Activated B cell treated with CpG ODN at 0.5 μM for 24 hours (primary cell): ENCODE measurements around the gene ABCB6. TPM values are rescaled to one million over a fixed set of nuclear protein-coding genes. Genes with fewer than 3 reads are reported as not detected.

Source experiments
- ATAC-seq: fragments of 200-7000 bp; cut with Tn5 transposase; one replicate; pipeline ENCODE4 v1.10.0; 2021; ENCODE audit warnings: low read depth, mild to moderate bottlenecking, moderate library complexity
- CTCF ChIA-PET: fragments of 350-600 bp; sonication (Branson Sonifier 250); formaldehyde crosslinking; loops from one replicate; lab custom pipeline; 2021; ENCODE audit warnings: antibody characterized with exemption; lab: Charles Lee
- POLR2A ChIA-PET: fragments of 350-600 bp; sonication (Branson Sonifier 250); formaldehyde crosslinking; loops from one replicate; lab custom pipeline; 2021; ENCODE audit warnings: antibody characterized with exemption; lab: Charles Lee
- DNase-seq: peaks from one replicate; pipeline ENCODE4 v3.0.0; 2022
- H3K27ac Mint-ChIP-seq: one replicate; pipeline ENCODE4 v1.8.0; 2020; ENCODE audit warnings: mixed read lengths
- H3K27me3 Mint-ChIP-seq: one replicate; pipeline ENCODE4 v1.8.0; 2021; ENCODE audit warnings: mixed read lengths
- H3K36me3 Mint-ChIP-seq: one replicate; pipeline ENCODE4 v1.8.0; 2021; ENCODE audit warnings: low read depth, mixed read lengths
- H3K4me1 Mint-ChIP-seq: one replicate; pipeline ENCODE4 v1.8.0; 2021; ENCODE audit warnings: mixed read lengths
- H3K4me3 Mint-ChIP-seq: one replicate; pipeline ENCODE4 v1.8.0; 2020; ENCODE audit warnings: mild to moderate bottlenecking, mixed read lengths
- H3K9me3 Mint-ChIP-seq: one replicate; pipeline ENCODE4 v1.8.0; 2020; ENCODE audit warnings: mixed read lengths
- CTCF ChIP-seq: fragments of 200-600 bp; IDR thresholded peaks from one replicate; pipeline ENCODE4 v1.8.0; 2022; ENCODE audit warnings: antibody characterized with exemption, mild to moderate bottlenecking
- intact Hi-C: fragments of 100-400 bp; cut with micrococcal nuclease; formaldehyde crosslinking; loops from one replicate; pipeline ENCODE4 v1.15.1; 2024
- total RNA-seq: library from RNA; stranded (reverse); gene quantifications from 2 replicates; pipeline ENCODE4 v1.2.3, GENCODE V29; 2022

Gene ABCB6
- total RNA-seq, 1 donor from 2014 or later = 16.6 TPM

- no peaks in the 10 kb centered on the region for H3K9me3 Mint-ChIP-seq
- H3K4me3 Mint-ChIP-seq = no peak overlapping the region
- H3K4me1 Mint-ChIP-seq = peaks cover 22% of the 10 kb centered on the region
- no peak for ATAC-seq
- POLR2A ChIA-PET = interaction anchor here (1.3 to 5.9 kb wide), 5 partner anchors 10 to 63 kb away, joined by 4 to 61 read pairs (median 44); partner anchors contain the start of genes ANKZF1, ATG9A, CNPPD1 and DNAJB2
- CTCF ChIA-PET = interaction anchor here (0.6 to 4.3 kb wide), 3 partner anchors 8 to 78 kb away, joined by 3 to 25 read pairs (median 5); partner anchors contain the start of gene DNAJB2
- peaks cover 36% of the 10 kb centered on the region for H3K36me3 Mint-ChIP-seq
- no peak overlapping the region for H3K27ac Mint-ChIP-seq
- no peaks in the 10 kb centered on the region for H3K27me3 Mint-ChIP-seq
- TF ChIP-seq CTCF = no peak
- intact Hi-C loops = no loop called here
- DNase-seq = no peak
Observed at GRCh38 chr2:219216535-219216915, 2.2 kb downstream of the ABCB6 start.

GRCh38 chr2:219215871-219216534, 2.8 kb downstream of the ABCB6 start:
- DNase-seq (no peak), ATAC-seq (no peak)
- POLR2A ChIA-PET = interaction anchor here (0.9 to 5.9 kb wide), 9 partner anchors 10 to 336 kb away, joined by 3 to 61 read pairs (median 4); partner anchors contain the start of genes ANKZF1, ATG9A, CNPPD1 and DNAJB2
- Mint-ChIP-seq H3K9me3 (no peaks in the 10 kb centered on the region), H3K4me1 (peaks cover 27% of the 10 kb centered on the region), H3K27ac (no peak overlapping the region), H3K4me3 (no peak overlapping the region), H3K27me3 (no peaks in the 10 kb centered on the region), H3K36me3 (peaks cover 32% of the 10 kb centered on the region)
- no peak for TF ChIP-seq CTCF
- CTCF ChIA-PET = interaction anchor here (0.5 to 4.3 kb wide), 3 partner anchors 7 to 1017 kb away, joined by 4 to 25 read pairs (median 5); no protein-coding TSS in a partner anchor
- intact Hi-C loops = no loop called here

- Mint-ChIP-seq H3K4me3 (no peak overlapping the region), H3K9me3 (no peaks in the 10 kb centered on the region), H3K27ac (no peak overlapping the region), H3K27me3 (no peaks in the 10 kb centered on the region), H3K4me1 (peaks cover 28% of the 10 kb centered on the region), H3K36me3 (peaks cover 25% of the 10 kb centered on the region)
- no peak for ATAC-seq
- DNase-seq = no peak
- POLR2A ChIA-PET = interaction anchor here (1.0 to 1.3 kb wide), 2 partner anchors 15 to 30 kb away, joined by 3 read pairs; partner anchors contain the start of genes ANKZF1, ATG9A, GLB1L and STK16
- CTCF ChIA-PET = interaction anchor here (1.0 to 1.3 kb wide), 2 partner anchors 45 to 80 kb away, joined by 3 to 4 read pairs; partner anchors contain the start of gene SLC23A3
- intact Hi-C loops = no loop called here
- no peak for TF ChIP-seq CTCF
Observed at GRCh38 chr2:219214786-219215185, 4.0 kb downstream of the ABCB6 start.

- H3K36me3 Mint-ChIP-seq = peaks cover 27% of the 10 kb centered on the region
- ChIA-PET CTCF (interaction anchor here (1.3 kb wide), 1 partner anchor 81 kb away, joined by 4 read pairs; no protein-coding TSS in a partner anchor), POLR2A (no interaction called here)
- TF ChIP-seq CTCF = no peak
- H3K4me3 Mint-ChIP-seq = no peak overlapping the region
- intact Hi-C loops = no loop called here
- DNase-seq (no peak), ATAC-seq (no peak)
- H3K4me1 Mint-ChIP-seq = peaks cover 22% of the 10 kb centered on the region
- no peak overlapping the region for H3K27ac Mint-ChIP-seq
- H3K27me3 Mint-ChIP-seq = no peaks in the 10 kb centered on the region
- H3K9me3 Mint-ChIP-seq = no peaks in the 10 kb centered on the region
Observed at GRCh38 chr2:219214141-219214540, 4.6 kb downstream of the ABCB6 start.

GRCh38 chr2:219213486-219214071, 5.2 kb downstream of the ABCB6 start:
- Mint-ChIP-seq H3K4me3 (no peak overlapping the region), H3K36me3 (peaks cover 30% of the 10 kb centered on the region), H3K27ac (no peak overlapping the region), H3K27me3 (no peaks in the 10 kb centered on the region), H3K9me3 (no peaks in the 10 kb centered on the region), H3K4me1 (peaks cover 18% of the 10 kb centered on the region)
- CTCF ChIA-PET = interaction anchor here (1.3 to 1.4 kb wide), 2 partner anchors 54 to 81 kb away, joined by 4 read pairs; no protein-coding TSS in a partner anchor
- TF ChIP-seq CTCF = no peak
- DNase-seq = no peak
- ATAC-seq = no peak
- POLR2A ChIA-PET = interaction anchor here (3.0 kb wide), 1 partner anchor 37 kb away, joined by 21 read pairs; the partner anchor contains the start of gene CNPPD1
- intact Hi-C loops = no loop called here
